GM13976 (cell line): ENCODE measurements around the gene KCNE1.
"Not testable (repeated sequence)": the region's sequence is repeated elsewhere in the genome, so short reads cannot be mapped to it uniquely, and the experiment has no call there.

Experiments
- DNase-seq: peaks from one replicate; pipeline ENCODE4 v3.0.0; 2012; ENCODE audit warnings: low spot score
- in situ Hi-C: fragments of 300-500 bp; cut with MboI; formaldehyde crosslinking; loops from one replicate; pipeline ENCODE4 v1.12.0; 2022; ENCODE audit warnings: low sequenced_read_pairs, mixed read lengths, inconsistent platforms; ENCODE audit not compliant: unreplicated experiment
- TF ChIP-seq, protein P1 (sequence below): IDR thresholded peaks from 2 replicates; pipeline ENCODE4 v1.5.1; 2012; ENCODE audit warnings: borderline replicate concordance, mild to moderate bottlenecking; ENCODE audit not compliant: insufficient read depth; ENCODE audit errors: extremely low read depth, missing control alignments, control extremely low read depth

KCNE1 gene

GRCh38 chr21:34557261-34557660 is 45.3 kb upstream of the KCNE1 start:
- TF ChIP-seq, protein P1, sequence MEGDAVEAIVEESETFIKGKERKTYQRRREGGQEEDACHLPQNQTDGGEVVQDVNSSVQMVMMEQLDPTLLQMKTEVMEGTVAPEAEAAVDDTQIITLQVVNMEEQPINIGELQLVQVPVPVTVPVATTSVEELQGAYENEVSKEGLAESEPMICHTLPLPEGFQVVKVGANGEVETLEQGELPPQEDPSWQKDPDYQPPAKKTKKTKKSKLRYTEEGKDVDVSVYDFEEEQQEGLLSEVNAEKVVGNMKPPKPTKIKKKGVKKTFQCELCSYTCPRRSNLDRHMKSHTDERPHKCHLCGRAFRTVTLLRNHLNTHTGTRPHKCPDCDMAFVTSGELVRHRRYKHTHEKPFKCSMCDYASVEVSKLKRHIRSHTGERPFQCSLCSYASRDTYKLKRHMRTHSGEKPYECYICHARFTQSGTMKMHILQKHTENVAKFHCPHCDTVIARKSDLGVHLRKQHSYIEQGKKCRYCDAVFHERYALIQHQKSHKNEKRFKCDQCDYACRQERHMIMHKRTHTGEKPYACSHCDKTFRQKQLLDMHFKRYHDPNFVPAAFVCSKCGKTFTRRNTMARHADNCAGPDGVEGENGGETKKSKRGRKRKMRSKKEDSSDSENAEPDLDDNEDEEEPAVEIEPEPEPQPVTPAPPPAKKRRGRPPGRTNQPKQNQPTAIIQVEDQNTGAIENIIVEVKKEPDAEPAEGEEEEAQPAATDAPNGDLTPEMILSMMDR: no peak
- no peak for DNase-seq
- in situ Hi-C loops: no loop called here

DNA sequence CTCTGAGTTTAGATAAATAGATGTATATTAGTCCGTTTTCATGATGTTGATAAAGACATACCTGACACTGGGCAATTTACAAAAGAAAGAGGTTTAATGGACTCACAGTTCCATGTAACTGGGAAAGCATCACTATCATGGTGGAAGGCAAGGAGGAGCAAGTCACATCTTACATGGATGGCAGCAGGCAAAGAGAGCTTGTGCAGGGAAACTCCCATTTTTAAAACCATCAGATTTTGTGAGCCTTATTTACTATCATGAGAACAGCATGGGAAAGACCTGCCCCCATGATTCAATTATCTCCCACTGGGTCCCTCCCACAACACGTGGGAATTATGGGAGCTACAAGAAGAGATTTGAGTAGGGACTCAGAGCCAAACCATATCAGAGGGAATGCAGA is 42.7 kb upstream of the KCNE1 start:
- in situ Hi-C loops, DNase-seq: not testable (repeated sequence)

DNA sequence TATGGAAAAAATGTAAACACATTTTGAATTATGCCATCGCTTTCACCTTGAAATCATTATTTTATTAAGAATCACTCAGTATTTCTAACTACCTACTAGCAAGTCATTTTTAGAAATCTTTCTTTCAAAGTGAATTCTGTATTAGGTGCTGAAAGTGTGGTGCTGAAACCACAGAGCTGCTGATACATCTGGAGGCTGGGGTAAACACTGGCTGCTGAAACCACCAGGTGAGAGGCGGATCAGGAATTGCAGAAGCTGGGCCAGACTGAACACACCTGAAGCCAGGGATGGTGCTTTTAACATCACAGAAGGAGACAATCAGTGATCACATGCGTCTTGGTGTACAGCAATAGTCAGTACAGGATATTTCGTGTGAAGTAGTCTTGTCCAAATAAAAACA is 42.2 kb upstream of the KCNE1 start:
- DNase-seq: no peak
- TF ChIP-seq, protein P1: no peak
- in situ Hi-C loops: no loop called here

GRCh38 chr21:34553151-34553952 is 41.3 kb upstream of the KCNE1 start:
- TF ChIP-seq, protein P1: no peak
- DNase-seq: no peak
- in situ Hi-C loops: no loop called here

DNA sequence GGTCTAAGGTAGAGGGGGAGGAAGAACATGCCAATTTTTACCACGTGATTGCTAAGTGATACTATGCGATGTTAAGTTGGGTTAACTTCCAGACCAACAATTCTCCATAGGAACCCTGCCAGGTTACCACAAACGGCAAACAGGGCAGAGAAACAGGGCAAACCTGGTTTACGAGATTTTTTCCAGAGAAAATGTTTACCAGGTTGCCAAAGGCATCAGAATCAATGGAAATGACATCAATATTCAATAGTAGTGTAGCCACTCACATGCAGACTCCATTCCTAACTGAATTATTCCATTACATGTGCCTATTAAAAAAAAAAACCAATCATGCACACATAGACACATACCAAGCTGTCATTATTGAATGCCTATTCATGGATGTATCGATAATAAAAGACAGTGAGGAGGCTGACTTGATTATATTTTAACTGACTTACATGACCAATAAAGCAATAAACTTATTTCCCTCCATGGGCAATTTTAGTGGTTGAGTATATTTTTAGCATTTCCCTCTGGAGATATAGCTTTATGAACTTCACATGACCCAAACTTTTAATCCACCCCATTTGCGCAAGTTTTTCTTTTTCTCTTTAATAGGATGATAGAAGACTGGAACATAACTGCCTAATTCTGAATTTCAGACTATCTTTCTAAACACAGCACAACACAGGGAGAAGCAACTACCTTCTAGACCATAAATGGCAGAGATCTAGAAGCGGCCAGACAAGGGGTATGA is 40.5 kb upstream of the KCNE1 start:
- in situ Hi-C loops: no loop called here
- DNase-seq: no peak
- TF ChIP-seq, protein P1: no peak

DNA sequence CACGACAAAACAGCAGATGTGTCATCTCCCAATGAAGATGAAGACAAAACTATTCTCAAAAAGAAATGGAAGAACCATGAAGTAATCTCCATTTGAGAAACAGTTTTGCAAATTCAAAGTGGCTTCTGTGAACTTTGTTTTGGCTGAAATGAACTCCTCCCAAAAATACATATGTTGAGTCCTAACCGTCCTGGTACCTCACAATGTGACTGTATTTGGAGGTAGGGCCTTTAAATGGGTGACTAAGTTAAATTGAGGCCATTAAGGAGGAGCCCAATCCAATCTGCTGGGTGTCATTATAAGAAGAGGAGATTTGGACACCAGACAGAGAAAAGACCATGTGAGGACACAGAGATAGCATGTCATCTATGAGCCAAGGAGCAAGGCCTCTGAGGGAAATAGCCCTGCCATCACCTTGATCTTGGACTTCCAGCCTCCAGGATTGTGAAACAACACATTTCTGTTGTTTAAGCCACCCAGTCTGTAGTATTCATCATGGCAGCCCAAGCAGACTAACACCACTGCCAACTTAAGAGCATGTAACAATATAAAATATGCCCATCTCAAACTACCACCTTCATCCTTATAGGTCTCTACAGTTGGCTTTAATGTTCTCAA is 38.3 kb upstream of the KCNE1 start:
- DNase-seq: no peak
- in situ Hi-C loops: no loop called here
- TF ChIP-seq, protein P1: no peak
